Immature natural killer cell (primary cell): Measurements from ENCODE around the gene RANBP17. TPM values are rescaled to one million over a fixed set of nuclear protein-coding genes. Genes with fewer than 3 reads are reported as not detected.
"Not testable (repeated sequence)": the region's sequence is repeated elsewhere in the genome, so short reads cannot be mapped to it uniquely, and the experiment has no call there.

ENCODE experiments used
- DNase-seq, 3 donors: peaks; one replicate each; pipeline ENCODE4 v3.0.0; 2022; ENCODE audit warnings: mixed read lengths in 1 of 3
- H3K27ac Mint-ChIP-seq, 6 donors: one replicate each; pipeline ENCODE4 v1.8.0; 2020; ENCODE audit warnings: mixed read lengths in 6 of 6, mild to moderate bottlenecking in 5 of 6, inconsistent platforms in 4 of 6, moderate library complexity in 3 of 6
- H3K27me3 Mint-ChIP-seq, 3 donors: one replicate each; pipeline ENCODE4 v1.8.0; 2020 to 2021; ENCODE audit warnings: low read depth in 3 of 3, mild to moderate bottlenecking in 3 of 3, mixed read lengths in 3 of 3, moderate library complexity in 3 of 3, inconsistent platforms in 1 of 3
- H3K36me3 Mint-ChIP-seq, 3 donors: one replicate each; pipeline ENCODE4 v1.8.0; 2020; ENCODE audit warnings: mixed read lengths in 3 of 3, inconsistent platforms in 2 of 3, mild to moderate bottlenecking in 2 of 3
- H3K4me1 Mint-ChIP-seq, 2 donors: one replicate each; pipeline ENCODE4 v1.8.0; 2020; ENCODE audit warnings: inconsistent platforms in 2 of 2, mild to moderate bottlenecking in 2 of 2, mixed read lengths in 2 of 2, moderate library complexity in 1 of 2
- H3K4me3 Mint-ChIP-seq, 5 donors: one replicate each; pipeline ENCODE4 v1.8.0; 2020; ENCODE audit warnings: mild to moderate bottlenecking in 5 of 5, mixed read lengths in 5 of 5, inconsistent platforms in 3 of 5, moderate library complexity in 3 of 5
- H3K9me3 Mint-ChIP-seq, 6 donors: one replicate each; pipeline ENCODE4 v1.8.0; 2020; ENCODE audit warnings: mild to moderate bottlenecking in 6 of 6, mixed read lengths in 6 of 6, inconsistent platforms in 4 of 6, moderate library complexity in 3 of 6
- polyA plus RNA-seq, 3 donors: library from polyadenylated mRNA; unstranded; fragments of 300-500 nt; fragmentation: Illumina TruSeq; gene quantifications; one replicate each; pipeline ENCODE4 v1.2.3, GENCODE V29; 2021

Gene RANBP17
- polyA plus RNA-seq, 3 donors from 2014 or later, result 0.91 to 4.8 (median 1.7) TPM

DNA sequence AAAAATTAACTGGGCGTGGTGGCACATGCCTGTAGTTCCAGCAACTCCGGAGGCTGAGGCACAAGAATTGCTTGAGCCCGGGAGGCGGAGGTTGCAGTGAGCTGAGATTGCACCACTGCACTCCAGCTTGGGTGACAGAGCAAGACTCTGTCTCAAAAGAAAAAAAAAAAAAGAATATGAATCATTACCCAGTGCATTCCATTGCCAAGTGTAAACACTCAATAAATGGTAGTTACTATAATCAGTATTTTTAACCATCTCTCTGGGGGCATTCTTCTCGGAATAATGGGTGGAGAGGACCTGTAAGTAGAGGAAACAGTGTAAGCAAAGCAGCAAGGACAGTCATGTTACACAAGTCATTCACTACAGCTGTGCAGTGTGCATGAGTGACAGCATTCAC, 13.8 kb upstream of the RANBP17 start:
- Mint-ChIP-seq H3K27me3 (peaks cover 0 to 15% (median 2%) of the 10 kb centered on the region in 3 donors), H3K36me3 (no peaks in the 10 kb centered on the region), H3K4me3 (no peak overlapping the region), H3K4me1 (no peaks in the 10 kb centered on the region), H3K27ac (no peak overlapping the region), H3K9me3 (no peaks in the 10 kb centered on the region)
- no peak for DNase-seq

DNA sequence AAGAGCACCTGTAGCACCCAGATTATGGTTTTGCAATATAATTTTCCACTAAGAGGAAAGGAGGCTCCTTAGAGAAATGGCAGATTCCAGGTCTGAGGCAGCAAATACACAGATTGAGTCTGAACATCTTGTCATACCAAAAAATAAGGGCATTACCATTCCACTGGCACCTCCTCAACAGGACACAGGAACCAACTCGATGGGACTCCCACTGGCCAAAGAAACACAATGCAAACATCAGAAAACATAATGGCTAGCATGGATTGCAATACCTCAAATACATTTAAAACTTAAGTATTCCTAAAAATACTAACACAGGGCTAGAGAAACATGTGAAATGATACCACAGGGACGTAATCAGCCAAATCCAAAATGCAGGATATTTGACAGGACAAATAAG, 12.4 kb upstream of the RANBP17 start:
- no peak for DNase-seq
- Mint-ChIP-seq H3K4me3 (no peak overlapping the region), H3K27ac (no peak overlapping the region), H3K4me1 (no peaks in the 10 kb centered on the region), H3K27me3 (peaks cover 0 to 10% (median 3%) of the 10 kb centered on the region in 3 donors), H3K36me3 (no peaks in the 10 kb centered on the region), H3K9me3 (no peaks in the 10 kb centered on the region)

DNA sequence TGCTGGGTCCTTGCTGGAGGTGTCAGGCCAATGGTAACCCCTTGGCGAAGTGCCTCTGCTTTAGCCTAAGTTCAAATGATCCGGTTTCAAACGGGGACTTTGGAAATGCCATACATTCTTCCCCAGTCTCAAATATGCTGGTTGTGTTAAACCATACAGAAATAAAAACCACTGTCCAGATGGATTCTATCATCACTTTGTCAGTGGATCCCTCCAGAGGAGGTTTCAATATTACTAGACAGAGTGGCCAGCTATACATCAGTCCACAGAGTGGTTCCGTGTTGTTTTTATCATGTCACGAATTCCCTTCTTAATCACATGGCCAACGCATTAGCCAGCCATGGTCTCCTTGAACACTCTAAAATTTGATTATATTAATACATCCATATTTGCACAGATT, 7.3 kb upstream of the RANBP17 start:
- Mint-ChIP-seq H3K4me1 (no peaks in the 10 kb centered on the region), H3K9me3 (peaks cover 0 to 10% (median 2%) of the 10 kb centered on the region in 6 donors), H3K27ac (no peak overlapping the region), H3K36me3 (no peaks in the 10 kb centered on the region), H3K27me3 (peaks cover 0 to 5% (median 3%) of the 10 kb centered on the region in 3 donors), H3K4me3 (no peak overlapping the region)
- no peak for DNase-seq

DNA sequence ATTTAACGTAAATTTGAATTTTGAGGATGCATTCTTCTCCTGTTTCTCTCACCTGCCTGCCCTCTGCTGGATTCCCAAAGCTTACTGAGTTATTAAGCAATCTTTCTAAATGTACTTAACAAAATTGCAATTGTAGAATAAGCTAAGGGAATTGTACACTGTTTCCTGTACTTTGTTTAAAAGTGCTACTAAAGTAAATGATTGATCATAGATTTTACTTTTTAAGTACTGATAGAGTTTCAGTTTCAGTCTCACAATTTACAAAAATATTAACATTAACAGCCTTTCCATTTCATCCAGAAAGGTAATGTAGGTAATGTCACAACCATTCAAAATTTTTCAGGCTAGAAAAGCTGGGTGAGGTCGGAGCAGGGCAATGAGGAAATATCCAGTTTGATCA, 4.8 kb upstream of the RANBP17 start:
- Mint-ChIP-seq H3K27me3 (peaks cover 0 to 5% (median 5%) of the 10 kb centered on the region in 3 donors), H3K27ac (no peak overlapping the region)

DNA sequence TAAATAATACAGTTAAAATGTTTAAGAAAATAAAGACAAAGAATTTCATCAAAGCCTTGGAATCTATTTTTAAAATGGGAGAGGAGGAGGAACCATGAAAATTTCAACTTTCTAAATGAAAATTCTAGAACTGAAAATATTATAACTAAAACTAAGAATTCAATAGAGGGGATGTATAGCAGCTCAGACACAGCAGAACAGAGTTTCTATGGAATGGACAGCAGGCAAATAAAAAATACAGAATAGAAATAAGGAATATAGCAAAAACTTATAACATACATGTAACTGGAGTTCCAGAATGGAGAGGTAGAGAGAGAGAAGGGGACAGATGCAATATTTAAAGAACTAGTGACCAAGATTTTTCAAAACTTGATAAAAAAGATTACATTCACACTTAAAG, 1.4 kb upstream of the RANBP17 start:
- Mint-ChIP-seq H3K27me3 (peaks cover 0 to 7% (median 7%) of the 10 kb centered on the region in 3 donors), H3K4me3 (peak overlapping the region; percentile 77 to 92 (median 81)), H3K27ac (peak overlapping the region in 1 of 6 donors; percentile 25), H3K9me3 (peaks cover 12 to 24% (median 18%) of the 10 kb centered on the region in 6 donors), H3K4me1 (peaks cover 19 to 27% of the 10 kb centered on the region in 2 donors), H3K36me3 (peaks cover 4 to 14% (median 11%) of the 10 kb centered on the region in 3 donors)
- DNase-seq, result no peak

More for the DNA sequence above, 4.8 kb upstream of the RANBP17 start:
- no peak overlapping the region for H3K4me3 Mint-ChIP-seq
- H3K4me1 Mint-ChIP-seq, result peaks cover 9 to 11% of the 10 kb centered on the region in 2 donors
- no peak for DNase-seq
- peaks cover 12 to 24% (median 16%) of the 10 kb centered on the region in 6 donors for H3K9me3 Mint-ChIP-seq
- peaks cover 4 to 11% (median 11%) of the 10 kb centered on the region in 3 donors for H3K36me3 Mint-ChIP-seq

DNA sequence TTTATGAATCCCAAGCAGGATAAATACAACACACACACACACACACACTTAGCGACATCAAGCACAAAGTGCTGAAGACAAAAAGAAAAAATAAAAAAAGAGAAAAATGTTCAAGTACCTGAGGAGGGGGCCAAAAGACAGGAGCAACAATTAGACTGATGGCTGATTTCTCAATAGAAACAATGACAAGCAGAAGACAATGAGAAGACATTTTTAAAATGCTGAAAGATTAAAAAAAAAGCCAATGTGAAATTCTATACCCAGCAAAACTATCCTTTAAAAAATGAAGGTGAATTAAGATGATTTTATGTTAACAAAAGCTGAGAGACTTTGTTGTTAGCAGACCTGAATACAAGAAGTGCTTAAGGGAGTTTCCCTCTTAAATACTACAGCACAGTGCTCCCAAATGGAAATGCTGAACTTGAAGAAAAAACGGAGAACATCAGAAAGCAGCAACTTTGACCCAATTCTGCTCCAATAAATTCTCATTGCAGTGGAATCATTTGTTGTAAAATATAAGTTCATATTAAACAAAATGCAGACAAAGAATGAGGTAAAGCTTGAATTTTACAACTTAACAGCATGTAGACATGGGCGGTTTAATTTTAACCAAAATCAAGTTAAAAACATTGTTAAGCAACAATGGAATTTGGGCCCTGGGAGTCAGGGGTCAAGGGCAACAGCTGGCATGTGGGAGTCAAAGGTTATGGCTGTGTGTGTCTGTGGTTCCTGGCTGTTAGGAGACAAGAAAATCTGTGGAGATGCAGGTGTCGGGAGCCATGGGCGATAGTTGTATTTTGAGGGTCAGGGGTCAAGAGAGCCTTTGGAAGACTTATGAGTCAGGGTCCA, 776 bp upstream of the RANBP17 start:
- H3K9me3 Mint-ChIP-seq, result peaks cover 12 to 24% (median 18%) of the 10 kb centered on the region in 6 donors
- peaks cover 0 to 7% (median 7%) of the 10 kb centered on the region in 3 donors for H3K27me3 Mint-ChIP-seq
- H3K36me3 Mint-ChIP-seq, result peaks cover 4 to 14% (median 11%) of the 10 kb centered on the region in 3 donors

DNA sequence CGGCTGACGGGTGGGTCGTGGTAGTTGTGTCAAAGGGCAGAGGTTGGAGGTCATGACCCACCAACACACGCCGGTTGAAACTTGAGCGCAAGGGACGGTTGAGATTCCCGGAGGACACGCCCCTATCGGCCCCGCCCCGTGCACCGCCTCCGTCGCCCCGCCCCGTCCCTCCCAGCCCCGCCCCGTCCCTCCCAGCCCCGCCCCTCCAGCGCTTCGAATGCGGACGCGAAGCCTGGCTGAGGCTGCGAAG, 226 bp upstream of the RANBP17 start:
- H3K4me3 Mint-ChIP-seq, result peak overlapping the region; percentile 77 to 92 (median 81)
- H3K27me3 Mint-ChIP-seq, result peaks cover 0 to 7% (median 7%) of the 10 kb centered on the region in 3 donors
- H3K36me3 Mint-ChIP-seq, result peaks cover 4 to 14% (median 11%) of the 10 kb centered on the region in 3 donors
- peaks cover 19 to 27% of the 10 kb centered on the region in 2 donors for H3K4me1 Mint-ChIP-seq
- peak overlapping the region in 3 of 6 donors; percentile 36 to 84 (median 51) for H3K27ac Mint-ChIP-seq
- H3K9me3 Mint-ChIP-seq, result peaks cover 12 to 24% (median 18%) of the 10 kb centered on the region in 6 donors
- no peak for DNase-seq

More for the DNA sequence above, 776 bp upstream of the RANBP17 start:
- peaks cover 19 to 27% of the 10 kb centered on the region in 2 donors for H3K4me1 Mint-ChIP-seq
- peak overlapping the region in 4 of 6 donors; percentile 36 to 84 (median 44) for H3K27ac Mint-ChIP-seq
- H3K4me3 Mint-ChIP-seq, result peak overlapping the region; percentile 77 to 92 (median 81)
- peak in 2 of 3 donors; percentile 2 for DNase-seq

DNA sequence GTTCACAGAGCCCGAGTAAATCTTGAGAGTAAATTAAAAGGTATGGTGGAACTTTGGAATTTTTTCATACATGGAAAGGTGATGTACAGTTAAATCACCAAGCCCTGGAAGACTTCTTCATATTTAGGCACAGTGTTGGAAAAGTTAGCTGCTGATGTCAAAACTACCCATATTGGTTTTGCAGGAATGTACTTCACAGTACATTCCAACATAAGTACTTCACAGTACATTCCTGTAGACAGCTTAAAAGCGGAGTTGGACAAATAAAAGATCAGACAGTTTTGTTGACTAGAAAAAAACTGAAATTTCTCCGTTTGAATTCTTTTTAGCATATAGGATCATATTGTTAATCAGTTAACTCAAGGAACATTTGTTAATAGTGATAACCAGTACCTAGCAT, 1.8 kb downstream of the RANBP17 start:
- peak overlapping the region in 4 of 5 donors; percentile 0 to 85 (median 57) for H3K4me3 Mint-ChIP-seq
- H3K27ac Mint-ChIP-seq, result no peak overlapping the region
- no peak for DNase-seq
- peaks cover 4 to 14% (median 11%) of the 10 kb centered on the region in 3 donors for H3K36me3 Mint-ChIP-seq
- peaks cover 19 to 27% of the 10 kb centered on the region in 2 donors for H3K4me1 Mint-ChIP-seq
- peaks cover 0 to 7% (median 7%) of the 10 kb centered on the region in 3 donors for H3K27me3 Mint-ChIP-seq
- peaks cover 12 to 23% (median 18%) of the 10 kb centered on the region in 6 donors for H3K9me3 Mint-ChIP-seq

DNA sequence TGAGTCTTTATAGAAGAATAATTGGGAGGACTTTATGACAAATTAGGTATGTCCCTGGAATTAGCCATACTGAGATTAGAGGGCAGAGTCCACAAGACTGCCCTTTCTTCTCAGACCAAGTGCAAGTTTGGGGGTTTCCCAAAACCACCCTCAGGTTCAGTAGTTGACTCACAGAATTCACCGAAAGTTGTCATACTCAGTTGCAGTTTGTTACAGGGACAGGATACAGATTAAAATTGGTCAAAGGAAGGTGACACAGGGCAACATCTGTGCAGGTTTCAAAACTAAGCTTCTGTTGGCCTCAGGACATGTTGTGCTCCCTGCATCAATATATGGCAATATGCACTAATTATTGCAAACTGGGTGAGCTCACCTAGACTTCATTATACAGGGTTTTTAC, 3.8 kb downstream of the RANBP17 start:
- DNase-seq, result no peak
- no peak overlapping the region for H3K4me3 Mint-ChIP-seq
- H3K4me1 Mint-ChIP-seq, result peaks cover 19 to 25% of the 10 kb centered on the region in 2 donors
- peaks cover 0 to 7% (median 6%) of the 10 kb centered on the region in 3 donors for H3K27me3 Mint-ChIP-seq
- H3K27ac Mint-ChIP-seq, result no peak overlapping the region
- H3K36me3 Mint-ChIP-seq, result peaks cover 2 to 12% (median 7%) of the 10 kb centered on the region in 3 donors
- peaks cover 7 to 15% (median 10%) of the 10 kb centered on the region in 6 donors for H3K9me3 Mint-ChIP-seq

DNA sequence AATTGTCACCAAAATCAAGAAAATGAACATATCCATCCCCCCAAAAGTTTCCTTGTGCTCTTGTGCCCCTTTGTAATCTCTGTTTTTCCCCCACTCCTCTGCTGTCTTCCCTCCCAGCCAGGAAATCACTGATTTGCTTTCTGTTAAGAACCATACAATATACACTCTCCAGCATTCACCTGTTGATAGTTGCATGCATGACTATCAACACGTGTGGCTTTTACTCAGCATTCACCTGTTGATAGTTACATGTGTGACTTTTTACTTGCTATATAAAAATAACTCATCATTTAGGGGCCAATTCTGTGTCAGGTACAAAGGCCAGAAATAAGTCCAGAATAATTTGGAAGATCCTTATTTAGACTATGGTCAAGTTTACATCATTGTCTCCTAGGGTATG, 6.0 kb downstream of the RANBP17 start:
- peaks cover 0 to 6% (median 2%) of the 10 kb centered on the region in 3 donors for H3K27me3 Mint-ChIP-seq
- H3K9me3 Mint-ChIP-seq, result peaks cover 0 to 11% (median 6%) of the 10 kb centered on the region in 6 donors
- H3K27ac Mint-ChIP-seq, result no peak overlapping the region
- H3K4me1 Mint-ChIP-seq, result peaks cover 5 to 11% of the 10 kb centered on the region in 2 donors
- no peak for DNase-seq
- H3K4me3 Mint-ChIP-seq, result no peak overlapping the region
- peaks cover 0 to 7% (median 0%) of the 10 kb centered on the region in 3 donors for H3K36me3 Mint-ChIP-seq

DNA sequence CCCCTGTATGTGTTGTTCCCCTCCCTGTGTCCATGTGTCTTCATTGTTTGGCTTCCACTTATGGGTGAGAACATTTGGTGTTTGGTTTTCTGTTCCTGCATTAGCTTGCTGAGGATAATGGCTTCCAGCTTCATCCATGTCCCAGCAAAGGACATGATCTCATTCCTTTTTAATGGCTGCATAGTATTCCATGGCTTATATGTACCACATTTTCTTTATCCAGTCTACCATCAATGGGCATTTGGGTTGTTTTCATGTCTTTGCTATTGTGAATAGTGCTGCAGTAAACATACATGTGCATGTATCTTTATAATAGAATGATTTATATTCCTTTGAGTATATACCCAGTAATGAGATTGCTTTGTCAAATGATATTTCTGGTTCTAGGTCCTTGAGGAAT, 8.6 kb downstream of the RANBP17 start:
- H3K27ac Mint-ChIP-seq, H3K4me1 Mint-ChIP-seq, H3K4me3 Mint-ChIP-seq, H3K27me3 Mint-ChIP-seq, H3K36me3 Mint-ChIP-seq, DNase-seq: not testable (repeated sequence)
- H3K9me3 Mint-ChIP-seq, result peaks cover 3 to 18% (median 8%) of the 10 kb centered on the region in 6 donors

DNA sequence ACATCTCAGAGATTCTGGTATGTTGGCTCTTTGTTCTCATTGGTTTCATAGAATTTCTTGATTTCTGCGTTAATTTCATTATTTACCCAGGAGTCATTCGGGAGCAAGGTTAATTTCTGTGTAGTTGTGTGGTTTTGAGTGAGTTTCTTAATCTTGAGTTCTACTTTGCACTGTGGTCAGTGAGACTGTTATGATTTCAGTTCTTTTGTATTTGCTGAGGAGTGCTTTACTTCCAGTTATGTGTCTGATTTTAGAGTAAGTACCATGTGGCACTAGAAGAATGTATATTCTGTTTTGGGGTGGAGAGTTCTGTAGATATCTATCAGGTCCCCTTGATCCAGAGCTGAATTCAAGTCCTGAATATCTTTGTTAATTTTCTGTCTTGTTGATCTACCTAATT, 12.2 kb downstream of the RANBP17 start:
- Mint-ChIP-seq H3K27me3 (peaks cover 0 to 3% (median 0%) of the 10 kb centered on the region in 3 donors), H3K9me3 (peaks cover 5 to 19% (median 9%) of the 10 kb centered on the region in 6 donors), H3K4me3 (no peak overlapping the region), H3K27ac (no peak overlapping the region), H3K36me3 (peaks cover 0 to 7% (median 0%) of the 10 kb centered on the region in 3 donors), H3K4me1 (no peaks in the 10 kb centered on the region)
- DNase-seq, result no peak

DNA sequence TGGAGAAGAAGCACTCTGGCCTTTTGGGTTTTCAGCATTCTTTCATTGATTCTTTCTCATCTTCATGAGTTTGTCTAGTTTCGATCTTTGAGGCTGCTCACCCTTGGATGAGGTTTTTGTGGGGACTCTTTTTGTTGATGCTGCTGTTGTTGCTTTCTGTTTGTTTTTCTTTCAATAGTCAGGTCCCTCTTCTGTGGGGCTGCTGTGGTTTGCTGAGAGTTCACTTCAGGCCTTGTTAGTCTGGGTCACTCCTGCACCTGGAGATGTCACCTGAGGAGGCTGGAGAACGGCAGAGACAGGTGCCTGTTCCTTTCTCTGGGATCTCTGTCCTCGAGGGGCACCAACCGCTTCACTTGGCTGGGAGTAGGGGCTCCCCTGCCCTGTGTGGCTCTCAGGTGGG, 14.0 kb downstream of the RANBP17 start:
- Mint-ChIP-seq H3K27ac (no peak overlapping the region), H3K4me3 (no peak overlapping the region), H3K36me3 (peaks cover 0 to 9% (median 0%) of the 10 kb centered on the region in 3 donors), H3K9me3 (peaks cover 5 to 17% (median 8%) of the 10 kb centered on the region in 6 donors), H3K4me1 (no peaks in the 10 kb centered on the region), H3K27me3 (peaks cover 0 to 3% (median 0%) of the 10 kb centered on the region in 3 donors)
- DNase-seq, result no peak

DNA sequence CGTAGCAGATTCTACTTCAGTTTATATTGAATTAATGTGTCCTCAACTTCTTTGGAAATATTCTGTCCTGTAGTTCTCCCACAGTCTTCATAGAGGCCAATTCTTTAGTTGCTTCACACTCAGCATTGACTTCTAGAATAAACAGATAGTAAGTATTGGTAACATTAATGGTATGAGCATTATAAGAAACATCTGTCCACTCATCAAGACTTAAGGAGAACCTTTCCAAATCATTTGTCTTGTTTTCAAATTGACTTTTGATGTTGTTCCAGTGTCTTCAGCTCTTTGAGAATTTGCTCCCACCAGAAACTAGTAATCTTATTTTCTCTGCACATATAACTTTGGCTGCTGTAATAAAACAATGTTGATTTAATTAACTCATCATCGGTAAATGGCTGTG, 18.3 kb downstream of the RANBP17 start:
- no peak overlapping the region for H3K27ac Mint-ChIP-seq
- DNase-seq, result no peak
- no peaks in the 10 kb centered on the region for H3K4me1 Mint-ChIP-seq
- no peak overlapping the region for H3K4me3 Mint-ChIP-seq
- H3K36me3 Mint-ChIP-seq, result peaks cover 0 to 9% (median 0%) of the 10 kb centered on the region in 3 donors
- peaks cover 0 to 3% (median under 1%) of the 10 kb centered on the region in 6 donors for H3K9me3 Mint-ChIP-seq
- H3K27me3 Mint-ChIP-seq, result no peaks in the 10 kb centered on the region
